ENCODE measurements around the gene SEMA6B. TPM values are rescaled to one million over a fixed set of nuclear protein-coding genes. Genes with fewer than 3 reads are reported as not detected.
"Not testable (repeated sequence)": the region's sequence is repeated elsewhere in the genome, so short reads cannot be mapped to it uniquely, and the experiment has no call there.

Gene SEMA6B
- polyA plus RNA-seq, 3 donors: 3.3 to 34.5 (median 18.6) TPM

DNA sequence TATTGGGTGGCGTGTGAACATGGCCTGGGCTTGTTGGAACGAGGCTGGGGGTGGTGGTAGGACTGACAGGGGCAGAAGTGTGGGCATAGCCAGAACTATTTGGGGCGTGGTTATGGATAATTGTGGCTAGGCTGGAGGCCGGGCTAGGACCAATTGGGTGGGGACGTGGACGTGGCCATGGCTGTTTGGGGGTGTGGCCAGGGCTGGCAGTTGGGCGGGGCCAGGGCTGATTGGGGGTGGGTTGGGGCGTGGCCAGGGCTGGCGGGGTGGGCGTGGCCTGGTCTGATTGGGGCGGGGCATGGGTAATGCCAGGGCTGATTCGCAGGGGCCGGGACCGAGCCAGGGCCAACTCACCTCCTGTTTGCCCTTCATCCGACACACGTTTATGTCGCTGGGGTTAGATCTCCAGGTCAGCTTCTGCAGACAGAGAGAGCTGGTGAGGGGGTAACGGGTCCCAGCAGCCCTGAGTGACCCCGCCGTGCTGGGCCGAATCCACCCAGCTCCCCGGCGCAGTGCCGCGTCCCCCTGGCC lies 2.8 kb downstream of the SEMA6B start:
- 60 to 81% (median 78%) methylated on average over 21 to 25 of the region's 25 CpGs for WGBS, 3 donors
- no peak overlapping the region for H3K27ac ChIP-seq (ENCODE audit: low read depth, low read length)

DNA sequence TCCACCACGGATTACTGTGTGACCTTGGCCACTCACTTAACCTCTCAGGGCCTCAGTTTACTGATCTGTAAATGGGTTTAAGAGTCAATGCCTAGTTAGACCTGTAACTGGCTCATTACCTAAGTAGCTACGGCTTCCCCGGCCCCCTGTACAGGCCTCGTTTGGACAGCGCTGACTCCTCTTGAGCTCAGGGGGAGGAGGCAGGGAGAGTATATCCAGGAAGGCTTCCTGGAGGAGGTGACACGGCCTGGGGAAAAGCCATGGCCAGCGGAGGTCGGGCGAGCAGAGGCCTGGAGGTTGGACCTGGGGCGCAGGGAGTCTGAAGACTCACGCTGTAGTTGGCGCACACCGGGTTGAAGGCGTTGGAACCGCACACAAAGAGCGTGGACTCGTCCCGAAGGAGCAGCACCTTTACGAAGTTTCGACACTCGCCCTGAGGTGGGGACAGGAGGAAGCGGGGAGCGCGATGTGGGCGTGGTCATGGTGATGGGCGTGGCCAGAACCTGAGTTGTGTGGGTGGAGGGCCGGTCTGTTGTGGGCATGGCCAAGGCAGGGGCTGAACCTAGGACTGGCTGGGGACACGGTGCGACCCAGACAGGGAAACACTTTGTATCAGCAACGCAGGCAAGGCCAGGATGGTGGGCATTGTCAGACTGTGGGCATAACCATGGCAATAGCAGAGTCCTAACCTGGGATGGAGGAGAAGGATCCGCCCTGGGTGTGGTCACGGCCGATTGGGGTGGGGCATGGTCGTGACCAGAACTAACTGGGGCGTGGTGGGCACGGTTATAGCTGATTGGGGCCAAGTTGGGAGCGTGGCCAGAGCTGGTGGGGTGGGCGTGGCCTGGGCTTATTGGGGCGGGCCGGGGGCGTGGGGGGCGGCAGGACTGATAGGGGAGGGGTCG lies 3.6 kb downstream of the SEMA6B start:
- H3K27ac ChIP-seq (ENCODE audit: low read depth, low read length): no peak overlapping the region

DNA sequence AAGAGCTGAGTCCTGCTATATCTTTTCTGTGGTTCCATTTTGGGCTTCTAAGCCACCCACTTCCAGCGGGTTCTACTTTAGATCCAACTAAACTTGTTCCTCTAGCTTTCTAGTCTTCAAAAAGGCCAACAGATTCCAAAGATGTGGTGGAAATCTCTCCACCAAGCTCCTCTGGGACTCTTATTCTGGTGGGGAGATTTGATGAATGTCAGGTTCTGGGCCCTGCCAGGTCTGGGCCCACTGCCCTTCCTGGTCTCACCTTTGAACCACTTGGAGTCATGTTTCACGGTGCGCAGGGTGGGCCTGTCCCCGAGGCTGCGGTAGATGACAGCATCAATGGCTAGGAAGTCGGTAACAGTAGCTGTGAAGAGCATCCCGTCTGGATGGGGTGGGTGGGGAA lies 4.8 kb downstream of the SEMA6B start:
- WGBS, 3 donors: 75 to 79% (median 78%) methylated on average over 7 of the region's 7 CpGs
- H3K27ac ChIP-seq (ENCODE audit: low read depth, low read length): no peak overlapping the region

More for the DNA sequence above, 3.6 kb downstream of the SEMA6B start:
- 74 to 78% (median 77%) methylated on average over 42 to 43 of the region's 43 CpGs for WGBS, 3 donors

DNA sequence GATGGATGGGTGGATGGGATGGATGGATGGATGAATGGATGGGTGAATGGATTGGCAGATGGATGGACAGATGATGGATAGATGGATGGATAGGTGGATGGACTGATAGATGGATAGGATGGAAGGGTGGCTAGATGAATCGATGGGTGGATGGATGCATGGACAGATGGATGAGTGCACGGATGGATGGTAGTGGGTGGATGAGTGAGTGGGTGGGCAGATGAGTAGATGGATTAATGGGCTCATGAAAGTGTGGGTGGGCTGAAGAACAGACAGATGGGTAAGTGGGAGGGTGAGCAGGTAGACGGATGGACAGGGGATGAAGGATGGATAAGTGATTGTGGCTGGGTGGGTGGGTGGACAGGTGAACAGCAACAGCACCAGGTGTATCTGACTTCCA lies 5.7 kb downstream of the SEMA6B start:
- WGBS, 3 donors: 63 to 92% (median 79%) methylated on average over 3 of the region's 3 CpGs
- H3K27ac ChIP-seq (ENCODE audit: low read depth, low read length): no peak overlapping the region

DNA sequence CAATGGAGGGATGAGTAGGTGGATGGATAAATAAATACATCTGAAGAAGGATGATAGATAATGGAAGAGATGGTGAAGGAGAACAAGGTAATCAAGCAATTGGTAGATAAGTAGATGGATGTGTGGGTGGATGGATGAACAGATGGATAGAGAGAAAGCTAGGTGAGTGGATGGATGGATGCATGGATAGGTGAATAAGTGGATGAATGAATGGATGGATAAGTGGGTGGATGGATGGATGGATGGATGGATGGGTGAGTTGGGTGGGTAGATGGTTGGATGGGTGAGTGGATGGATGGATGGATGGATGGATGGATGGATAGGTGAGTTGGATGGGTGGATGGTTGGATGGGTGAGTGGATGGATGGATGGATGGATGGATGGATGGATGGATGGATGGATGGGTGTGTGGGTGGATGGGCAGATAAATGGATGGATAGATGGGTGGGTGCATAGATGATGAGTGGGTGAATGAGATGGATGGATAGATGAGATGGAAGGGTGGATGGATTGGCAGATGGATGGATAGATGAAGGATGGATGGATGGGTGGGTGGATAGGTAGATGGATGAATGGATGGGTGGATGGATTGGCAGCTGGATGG lies 6.3 kb downstream of the SEMA6B start:
- no peak overlapping the region for H3K27ac ChIP-seq (ENCODE audit: low read depth, low read length)

DNA sequence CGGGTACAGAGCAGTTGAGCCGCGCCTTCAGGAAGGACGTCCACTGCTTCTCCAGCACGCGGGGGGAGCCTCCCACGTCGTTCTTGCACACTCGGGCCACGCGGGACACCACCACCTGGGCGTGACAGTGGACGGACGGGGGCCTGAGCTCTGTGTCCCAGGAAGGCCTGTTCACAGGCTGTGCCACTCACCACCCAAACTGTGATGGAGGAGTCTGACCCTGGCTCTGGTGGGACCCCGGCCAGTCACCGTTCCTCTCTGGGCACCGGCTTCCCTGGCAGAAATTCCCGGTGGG lies 7.0 kb downstream of the SEMA6B start:
- no peak overlapping the region for H3K27ac ChIP-seq (ENCODE audit: low read depth, low read length)
- 79 to 89% (median 84%) methylated on average over 18 of the region's 18 CpGs for WGBS, 3 donors

DNA sequence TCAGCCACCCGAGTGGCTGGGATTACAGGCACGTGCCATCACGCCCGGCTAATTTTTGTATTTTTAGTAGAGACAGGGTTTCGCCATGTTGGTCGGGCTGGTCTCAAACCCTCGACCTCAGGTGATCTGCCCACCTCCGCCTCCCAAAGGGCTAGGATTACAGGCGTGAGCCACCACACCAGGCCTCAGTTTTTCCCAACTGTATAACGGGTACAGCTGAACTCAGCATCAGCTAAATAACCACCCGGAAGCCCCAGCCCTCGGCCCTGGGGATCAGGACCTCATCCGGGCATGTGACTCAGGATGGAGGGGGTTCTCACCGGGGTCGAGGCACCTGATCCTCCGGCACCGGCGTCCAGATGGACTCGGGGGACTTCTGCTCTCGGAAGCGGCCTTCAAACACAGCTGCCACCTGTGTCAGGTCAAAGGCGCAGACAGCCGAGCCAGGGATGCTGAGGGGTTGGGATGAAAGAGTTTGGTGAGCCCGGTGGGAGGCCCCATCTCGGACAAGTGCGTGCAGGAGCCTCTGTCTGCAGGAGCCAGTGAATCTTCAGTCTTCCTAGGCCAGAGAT lies 8.9 kb downstream of the SEMA6B start:
- no peak overlapping the region for H3K27ac ChIP-seq (ENCODE audit: low read depth, low read length)
- WGBS, 3 donors: 85 to 86% (median 86%) methylated on average over 26 of the region's 26 CpGs

DNA sequence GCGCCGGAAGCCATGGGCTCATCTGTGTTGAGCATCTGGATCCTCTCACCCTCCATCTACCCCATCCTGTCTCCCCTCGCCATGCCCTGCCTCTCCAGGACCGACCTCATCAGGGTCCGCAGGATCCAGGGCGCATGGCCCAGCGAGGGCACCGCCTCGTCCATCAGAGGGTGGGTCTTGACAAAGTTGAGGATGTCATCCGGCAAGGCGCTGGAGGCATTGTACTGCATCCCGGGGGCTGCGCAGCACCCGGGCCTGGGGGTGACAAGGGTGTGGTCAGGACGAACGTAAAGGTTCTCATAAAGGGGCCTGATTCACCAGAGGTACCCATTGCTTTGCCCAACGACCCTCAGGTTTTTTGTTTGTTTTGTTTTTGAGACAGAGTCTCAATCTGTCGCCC lies 9.5 kb downstream of the SEMA6B start:
- H3K27ac ChIP-seq (ENCODE audit: low read depth, low read length): no peak overlapping the region
- whole genome bisulfite sequencing, 3 donors: 92 to 96% (median 93%) methylated on average over 18 of the region's 18 CpGs

DNA sequence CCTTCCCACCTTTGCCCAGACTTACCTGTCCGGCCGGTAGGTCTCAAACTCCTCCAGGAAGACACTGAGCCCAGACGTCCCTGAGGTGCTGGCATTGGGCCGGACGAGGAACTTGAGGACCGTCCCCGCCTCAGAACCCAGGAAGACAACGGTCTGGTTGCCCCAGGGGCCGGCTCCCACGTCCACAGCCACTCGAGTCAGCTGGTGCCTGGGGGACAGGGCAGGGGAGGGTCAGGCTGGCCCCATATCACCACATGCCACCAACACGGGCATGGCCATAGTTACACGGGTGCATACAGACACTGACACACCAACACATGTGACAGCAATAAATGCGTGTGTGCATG lies 11.3 kb downstream of the SEMA6B start:
- 64 to 69% (median 67%) methylated on average over 14 of the region's 14 CpGs for WGBS, 3 donors
- no peak overlapping the region for H3K27ac ChIP-seq (ENCODE audit: low read depth, low read length)

DNA sequence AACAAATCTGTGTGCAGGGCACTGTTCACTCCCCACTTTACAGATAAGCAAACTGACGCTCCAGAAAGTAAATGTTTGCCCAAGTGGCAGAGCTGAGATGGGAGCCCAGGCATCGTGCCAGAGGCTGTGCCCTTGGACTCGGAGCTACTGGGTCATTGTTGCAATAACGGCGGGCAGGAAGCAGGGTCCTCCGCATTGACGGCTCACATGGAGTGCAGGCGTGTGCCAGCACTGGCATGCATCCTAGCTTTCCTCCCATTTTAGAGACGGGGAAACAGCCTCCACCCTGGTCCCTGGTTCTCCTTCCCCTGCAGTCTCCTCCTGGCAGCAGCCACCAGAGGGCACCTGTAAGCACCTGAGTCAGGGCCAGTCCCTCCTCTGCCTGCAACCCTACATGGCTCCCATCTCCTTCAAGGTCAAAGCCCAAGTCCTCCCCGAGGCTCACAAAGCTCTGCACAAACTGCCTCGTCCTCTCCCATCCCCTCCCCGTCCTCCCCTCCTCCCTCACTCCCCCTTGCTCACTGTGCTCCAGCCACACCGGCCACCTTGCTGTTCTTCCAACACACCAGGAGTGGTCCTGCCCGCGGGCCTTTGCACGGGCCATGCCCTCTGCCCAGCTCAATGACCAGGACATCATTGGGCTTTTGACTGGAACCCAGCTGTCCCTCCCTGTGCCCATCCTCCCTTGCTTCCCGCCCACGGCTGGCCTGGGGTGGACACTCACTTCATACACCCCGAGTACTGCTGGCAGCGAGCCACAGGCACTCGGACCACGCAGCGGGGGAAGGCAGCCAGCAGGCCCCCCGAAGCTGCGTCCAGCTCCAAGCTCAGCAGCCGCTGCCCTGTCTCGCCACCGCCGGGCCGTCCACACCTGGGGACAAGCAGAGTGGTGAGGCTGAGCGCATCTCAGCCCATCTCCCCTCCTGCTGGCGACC lies 11.9 kb downstream of the SEMA6B start:
- no peak overlapping the region for H3K27ac ChIP-seq (ENCODE audit: low read depth, low read length)
- 56 to 68% (median 60%) methylated on average over 30 to 32 of the region's 32 CpGs for WGBS, 3 donors

DNA sequence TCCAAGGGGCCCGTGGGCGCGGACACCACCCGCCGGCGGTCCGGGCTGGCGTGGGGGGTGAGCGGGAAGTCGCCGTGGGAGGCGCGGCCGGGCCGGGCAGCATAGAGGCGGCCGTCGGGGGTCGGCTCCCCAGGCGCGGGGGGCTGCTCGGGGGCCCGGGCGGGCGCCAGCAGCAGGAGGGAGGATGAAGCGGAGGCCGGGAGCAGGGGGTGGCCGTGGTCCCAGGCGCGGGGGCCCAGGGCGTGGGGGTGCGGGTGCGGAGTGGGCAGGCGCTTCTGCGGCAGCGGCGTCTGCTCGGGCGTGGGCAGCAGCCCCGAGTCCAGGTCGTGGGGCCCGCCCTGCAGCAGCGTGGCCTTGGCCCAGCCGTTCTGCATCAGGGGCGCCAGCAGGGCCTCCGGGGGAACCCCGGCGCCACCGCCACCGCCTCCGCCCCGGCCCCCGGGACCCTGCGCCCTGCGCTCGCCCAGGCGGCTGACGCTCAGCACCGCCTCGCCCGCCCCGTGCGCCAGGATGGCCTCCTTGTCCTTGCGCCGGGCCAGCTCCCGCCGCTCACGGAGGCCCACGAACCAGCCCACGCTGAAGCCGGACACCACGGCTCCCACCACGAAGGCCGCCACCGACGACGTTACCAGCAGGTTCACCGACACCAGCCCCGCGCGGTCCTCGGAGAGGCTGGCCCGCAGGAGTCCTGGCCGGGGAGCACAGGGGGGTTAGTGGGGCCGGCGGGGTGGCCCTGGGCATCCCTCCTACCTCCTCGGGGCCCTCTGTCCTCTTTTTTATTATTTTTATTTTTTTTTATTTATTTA lies 15.4 kb downstream of the SEMA6B start:
- 77 to 94% (median 81%) methylated on average over 62 to 87 of the region's 87 CpGs for WGBS, 3 donors
- no peak overlapping the region for H3K27ac ChIP-seq (ENCODE audit: low read depth, low read length)

DNA sequence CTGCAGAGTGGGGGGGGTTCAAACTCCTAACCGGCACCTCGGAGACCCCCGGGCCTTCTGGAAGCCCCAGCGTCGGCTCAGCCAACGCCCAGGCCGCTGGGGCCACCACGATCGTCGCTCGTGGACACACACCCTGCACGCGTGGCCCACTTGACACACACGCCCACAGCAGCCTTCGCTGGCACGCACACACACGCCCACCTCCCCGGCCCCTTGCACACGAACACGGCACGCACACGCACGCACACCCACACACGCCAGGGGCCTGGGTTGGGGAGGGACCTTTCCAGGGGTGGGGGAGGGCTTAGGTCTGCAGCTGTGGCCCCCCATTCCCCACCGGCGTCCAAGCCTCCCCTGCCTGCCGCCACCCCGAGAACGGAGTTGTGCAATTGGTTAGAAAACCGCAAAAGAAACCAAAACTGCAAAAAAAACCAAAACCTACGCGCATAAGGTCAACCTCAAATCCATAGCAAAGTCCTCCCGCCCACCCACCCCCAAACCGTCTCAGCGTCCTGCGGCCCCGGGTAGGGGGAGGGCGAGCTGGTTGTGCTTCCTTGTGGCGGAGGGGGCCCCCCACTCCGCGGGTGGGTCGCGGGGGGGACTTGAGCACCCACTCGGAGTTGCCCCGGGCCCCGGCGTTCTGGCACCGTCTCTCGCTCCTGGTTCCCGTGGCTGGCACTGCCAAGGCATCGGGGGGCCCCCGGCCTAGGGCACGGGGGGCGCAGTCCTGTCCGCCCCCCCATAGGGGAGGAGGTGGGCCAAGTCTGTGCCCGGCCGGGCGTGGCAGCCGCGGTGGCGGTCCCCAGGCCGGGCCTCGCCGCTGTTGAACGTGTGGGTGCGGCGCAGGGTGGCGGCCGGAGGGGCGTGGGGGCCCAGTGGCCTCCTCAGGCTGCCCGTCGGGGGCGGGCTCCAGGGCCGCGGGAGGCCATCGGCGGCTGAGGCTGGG lies 16.3 kb downstream of the SEMA6B start:
- 52 to 84% (median 59%) methylated on average over 56 to 77 of the region's 77 CpGs for WGBS, 3 donors
- no peak overlapping the region for H3K27ac ChIP-seq (ENCODE audit: low read depth, low read length)

DNA sequence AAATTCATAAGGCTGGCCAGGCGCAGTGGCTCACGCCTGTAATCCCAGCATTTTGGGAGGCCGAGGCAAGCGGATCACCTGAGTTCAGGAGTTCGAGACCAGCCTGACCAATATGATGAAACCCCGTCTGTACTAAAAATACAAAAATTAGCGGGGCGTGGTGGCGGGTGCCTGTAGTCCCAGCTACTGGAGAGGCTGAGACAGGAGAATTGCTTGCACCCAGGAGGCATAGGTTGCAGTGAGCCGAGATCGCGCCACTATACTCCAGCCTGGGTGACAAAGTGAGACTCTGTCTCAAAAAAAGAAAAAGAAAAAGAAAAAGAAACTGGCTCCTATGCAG lies 17.7 kb downstream of the SEMA6B start:
- WGBS, 3 donors: 63 to 95% (median 65%) methylated on average over 12 of the region's 12 CpGs
- H3K27ac ChIP-seq (ENCODE audit: low read depth, low read length): not testable (repeated sequence)

DNA sequence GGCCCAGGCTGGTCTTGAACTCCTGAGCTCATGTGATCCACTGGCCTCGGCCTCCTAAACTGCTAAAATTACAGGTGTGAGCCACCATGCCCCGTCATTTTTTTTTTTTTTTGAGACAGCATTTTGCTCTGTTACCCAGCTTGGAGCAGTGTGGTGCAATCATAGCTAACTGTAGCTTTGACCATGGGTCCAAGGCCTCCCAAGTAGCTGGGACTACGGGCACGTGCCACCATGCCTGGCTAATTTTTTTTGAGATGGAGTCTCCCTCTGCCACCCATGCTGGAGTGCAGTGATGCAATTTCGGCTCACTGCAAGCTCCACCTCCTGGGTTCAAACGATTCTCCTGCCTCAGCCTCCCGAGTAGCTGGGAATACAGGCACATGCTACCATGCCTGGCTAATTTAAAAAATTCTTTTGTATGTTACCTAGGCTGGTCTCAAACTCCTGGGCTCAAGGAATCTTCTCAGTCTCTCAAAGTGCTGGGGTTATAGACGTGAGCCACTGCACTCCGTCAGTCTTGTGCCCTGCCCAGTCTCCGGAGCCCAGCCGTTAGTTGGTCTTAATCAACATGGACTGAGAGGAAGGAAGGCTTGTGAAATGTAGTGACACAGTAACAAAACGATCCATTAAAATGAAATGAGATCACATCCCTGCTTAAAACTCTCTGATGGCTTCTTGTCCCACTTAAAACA lies 18.2 kb downstream of the SEMA6B start:
- no peak overlapping the region for H3K27ac ChIP-seq (ENCODE audit: low read depth, low read length)
- 48 to 79% (median 55%) methylated on average over 12 of the region's 12 CpGs for WGBS, 3 donors

DNA sequence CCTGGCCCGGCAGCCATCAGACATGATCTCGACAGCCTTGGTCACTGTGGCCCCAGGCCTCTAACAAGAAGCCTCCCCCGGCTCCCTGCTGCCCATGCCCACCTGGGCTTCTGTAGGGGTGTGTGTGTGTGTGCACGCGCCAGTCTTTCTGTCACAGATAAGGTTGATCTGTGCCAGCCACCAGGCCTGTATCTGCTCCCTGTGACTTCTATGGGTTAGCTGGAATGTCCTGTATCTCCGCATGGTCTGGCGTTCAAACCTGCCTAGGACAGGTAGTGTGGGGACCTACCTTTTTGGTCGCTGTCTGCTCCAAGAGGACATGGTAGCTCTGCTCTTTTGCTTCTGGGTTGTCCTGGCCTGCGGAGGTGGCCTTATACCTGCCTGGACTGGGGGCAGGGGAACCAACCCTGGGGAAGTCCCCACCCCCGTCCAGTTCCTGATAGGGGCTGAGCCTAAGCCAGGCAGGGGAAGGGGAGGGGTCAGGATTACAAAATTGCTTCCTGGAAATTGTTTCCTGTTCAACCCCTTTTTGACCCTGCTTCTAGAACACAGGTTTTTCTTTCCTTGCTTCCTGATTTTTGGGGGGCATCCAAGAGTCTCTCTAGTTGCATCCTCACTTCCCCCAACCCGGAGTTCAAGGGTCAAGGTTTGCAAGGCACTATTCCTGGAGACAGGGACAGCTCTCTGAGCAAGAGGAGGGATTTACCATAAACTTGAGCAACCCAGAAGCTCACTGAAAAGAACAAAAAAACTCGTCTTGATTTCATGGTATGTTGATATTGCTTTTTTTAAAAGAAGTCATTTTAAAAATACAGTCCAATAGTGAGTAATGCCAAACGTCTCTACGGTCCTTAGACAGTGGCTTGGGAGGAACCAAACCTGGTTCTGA lies 19.5 kb downstream of the SEMA6B start, which contains the start of gene LRG1:
Gene LRG1, minus strand, starts transcription at position 344 of the 889 bp plus-strand sequence. Its CDS starts 23 bp downstream, at position 321.
- WGBS, 3 donors: 31 to 42% (median 39%) methylated on average over 14 of the region's 14 CpGs
- H3K27ac ChIP-seq (ENCODE audit: low read depth, low read length): peak within 1 kb of the TSS; percentile 26
